HEK293 (cell line): Measurements from ENCODE around the gene MIGA1.

Experiments
- CTCF ChIA-PET: fragments of 350-600 bp; formaldehyde crosslinking; extraction: SDS; loops from one replicate; lab custom pipeline; 2021; ENCODE audit warnings: antibody characterized with exemption; lab: Yijun Ruan, JAX
- POLR2A ChIA-PET: fragments of 300-600 bp; formaldehyde crosslinking; extraction: SDS; loops from one replicate; lab custom pipeline; 2020; ENCODE audit warnings: antibody characterized with exemption, inconsistent platforms; lab: Yijun Ruan, JAX
- H3K27ac ChIP-seq: fragments of 200-500 bp; sonication (Bioruptor generic); 2 replicates; pipeline ENCODE4 v1.5.1; 2014; ENCODE audit warnings: low read depth, low read length, control low read depth, inconsistent platforms; ENCODE audit errors: extremely low read depth
- H3K36me3 ChIP-seq, 2 experiments: fragments of 200-500 bp in 1 of 2; sonication (Bioruptor generic) in 1 of 2; 1 replicate in 1 of 2; 2 replicates in 1 of 2; pipeline ENCODE4 v1.5.1; 2014 to 2017; ENCODE audit warnings: inconsistent platforms in 2 of 2, low read length in 2 of 2; ENCODE audit not compliant: control insufficient read depth in 2 of 2, insufficient read depth in 1 of 2
- H3K4me1 ChIP-seq: fragments of 200-500 bp; sonication (Bioruptor generic); 2 replicates; pipeline ENCODE4 v1.5.1; 2014; ENCODE audit warnings: mild to moderate bottlenecking, low read length, inconsistent platforms; ENCODE audit not compliant: control insufficient read depth, insufficient read depth
- H3K4me3 ChIP-seq: 2 replicates; pipeline ENCODE4 v1.5.1; 2011; ENCODE audit warnings: low read depth, mild to moderate bottlenecking, control low read depth, low read length, moderate library complexity
- H3K9me3 ChIP-seq: fragments of 200-500 bp; sonication (Bioruptor generic); 2 replicates; pipeline ENCODE4 v1.5.1; 2014; ENCODE audit warnings: low read depth, low read length, inconsistent platforms; ENCODE audit not compliant: control insufficient read depth, insufficient read depth
- AEBP2 ChIP-seq: fragments of 450-650 bp; formaldehyde crosslinking; IDR thresholded peaks from 2 replicates; pipeline ENCODE4 v1.5.1; 2016; ENCODE audit warnings: missing biosample characterization, missing genetic modification characterization, borderline replicate concordance
- CTCF ChIP-seq: fragments of 450-650 bp; formaldehyde crosslinking; IDR thresholded peaks from 2 replicates; pipeline ENCODE4 v1.5.1; 2016; ENCODE audit warnings: missing biosample characterization, missing genetic modification characterization
- GLI2 ChIP-seq: fragments of 450-650 bp; formaldehyde crosslinking; IDR thresholded peaks from 2 replicates; pipeline ENCODE4; 2017; ENCODE audit warnings: missing biosample characterization, missing genetic modification characterization, low read depth, borderline replicate concordance
- HOXC10 ChIP-seq: sonication (generic); formaldehyde crosslinking; IDR thresholded peaks from 2 replicates; pipeline ENCODE4 v1.8.1; 2023; ENCODE audit warnings: mild to moderate bottlenecking, missing genetic modification reagents
- HOXD13 ChIP-seq: sonication (generic); formaldehyde crosslinking; IDR thresholded peaks from 2 replicates; pipeline ENCODE4 v1.8.0; 2022; ENCODE audit warnings: missing genetic modification reagents, borderline replicate concordance
- IKZF3 ChIP-seq: fragments of 450-650 bp; IDR thresholded peaks from 2 replicates; pipeline ENCODE4 v1.5.0; 2018; ENCODE audit warnings: missing biosample characterization, mild to moderate bottlenecking, missing genetic modification characterization, moderate library complexity
- YY2 ChIP-seq: fragments of 450-650 bp; formaldehyde crosslinking; IDR thresholded peaks from 2 replicates; pipeline ENCODE4 v1.5.1; 2016; ENCODE audit warnings: missing biosample characterization, missing genetic modification characterization
- ZNF223 ChIP-seq: fragments of 450-650 bp; formaldehyde crosslinking; IDR thresholded peaks from 2 replicates; pipeline ENCODE4 v1.5.1; 2016; ENCODE audit warnings: missing biosample characterization, missing genetic modification characterization
- ZNF292 ChIP-seq: fragments of 450-650 bp; formaldehyde crosslinking; IDR thresholded peaks from 2 replicates; pipeline ENCODE4 v1.5.1; 2016; ENCODE audit warnings: low read depth, missing biosample characterization, missing genetic modification characterization, borderline replicate concordance
- ZNF341 ChIP-seq: fragments of 450-650 bp; formaldehyde crosslinking; IDR thresholded peaks from 2 replicates; pipeline ENCODE4; 2016; ENCODE audit warnings: low read depth, missing biosample characterization, missing genetic modification characterization
- ZNF398 ChIP-seq: fragments of 450-650 bp; formaldehyde crosslinking; IDR thresholded peaks from 2 replicates; pipeline ENCODE4 v1.5.1; 2017; ENCODE audit warnings: missing biosample characterization, missing genetic modification characterization
- ZNF404 ChIP-seq: fragments of 450-650 bp; formaldehyde crosslinking; IDR thresholded peaks from 2 replicates; pipeline ENCODE4 v1.5.1; 2017; ENCODE audit warnings: missing biosample characterization, missing genetic modification characterization
- ZNF514 ChIP-seq: fragments of 450-650 bp; formaldehyde crosslinking; IDR thresholded peaks from 2 replicates; pipeline ENCODE4 v1.5.1; 2016; ENCODE audit warnings: missing biosample characterization, missing genetic modification characterization
- ZNF561 ChIP-seq: fragments of 450-650 bp; IDR thresholded peaks from 2 replicates; pipeline ENCODE4 v1.5.1; 2018; ENCODE audit warnings: missing biosample characterization, missing genetic modification characterization, borderline replicate concordance
- ZNF777 ChIP-seq: fragments of 450-650 bp; formaldehyde crosslinking; IDR thresholded peaks from 2 replicates; pipeline ENCODE4 v1.5.1; 2017; ENCODE audit warnings: missing biosample characterization, missing genetic modification characterization, borderline replicate concordance
- ZNF785 ChIP-seq: fragments of 450-650 bp; formaldehyde crosslinking; IDR thresholded peaks from 2 replicates; pipeline ENCODE4 v1.5.1; 2016; ENCODE audit warnings: missing biosample characterization, missing genetic modification characterization
- ZNF830 ChIP-seq: fragments of 450-650 bp; IDR thresholded peaks from 2 replicates; pipeline ENCODE4 v1.5.0; 2018; ENCODE audit warnings: missing biosample characterization, missing genetic modification characterization, low read depth, mild to moderate bottlenecking, moderate library complexity

MIGA1 gene

GRCh38 chr1:77857552-77857951 is 78.1 kb downstream of the MIGA1 start:
- POLR2A ChIA-PET, result interaction anchor here (0.6 kb wide), 1 partner anchor 31 kb away, joined by 3 read pairs; the partner anchor contains the start of gene NEXN
- no peak overlapping the region for H3K27ac ChIP-seq
- no peak for TF ChIP-seq IKZF3 (tag by site-specific recombination)
- H3K36me3 ChIP-seq, result peaks cover 0 to 5% of the 10 kb centered on the region in 2 experiments; a peak in 1 of 3 replicates
- H3K4me3 ChIP-seq, result no peak overlapping the region
- H3K9me3 ChIP-seq, result no peaks in the 10 kb centered on the region
- H3K4me1 ChIP-seq, result no peaks in the 10 kb centered on the region
- CTCF ChIA-PET, result interaction anchor here (0.6 to 1.1 kb wide), 2 partner anchors 28 to 1026 kb away, joined by 3 to 8 read pairs; no protein-coding TSS in a partner anchor

- POLR2A ChIA-PET, result no interaction called here
- no peak overlapping the region for H3K27ac ChIP-seq
- peaks cover 0 to 11% of the 10 kb centered on the region in 2 experiments; a peak in 1 of 3 replicates for H3K36me3 ChIP-seq
- TF ChIP-seq ZNF404 (tag by site-specific recombination) (no peak), CTCF (tag by site-specific recombination) (0 out of 2 replicates have a peak, but pooled peaks have one; percentile 13)
- CTCF ChIA-PET, result interaction anchor here (1.1 kb wide), 1 partner anchor 26 kb away, joined by 8 read pairs; no protein-coding TSS in a partner anchor
- no peaks in the 10 kb centered on the region for H3K9me3 ChIP-seq
- no peaks in the 10 kb centered on the region for H3K4me1 ChIP-seq
- no peak overlapping the region for H3K4me3 ChIP-seq
These were observed 79.3 kb downstream of the MIGA1 start for GRCh38 chr1:77858725-77859124.

GRCh38 chr1:77859248-77859647 is 79.8 kb downstream of the MIGA1 start:
- TF ChIP-seq AEBP2 (tag by site-specific recombination), result no peak
- no peak for TF ChIP-seq ZNF830 (tag by site-specific recombination)
- TF ChIP-seq ZNF341 (tag by site-specific recombination), result no peak
- no peak for TF ChIP-seq HOXD13 (CRISPR knock-in tag)
- TF ChIP-seq, all 188 proteins: peak for 0
- Histone ChIP-seq H3K27ac (no peak overlapping the region), H3K9me3 (no peaks in the 10 kb centered on the region), H3K36me3 (peaks cover 0 to 11% of the 10 kb centered on the region in 2 experiments; a peak in 1 of 3 replicates), H3K4me3 (no peak overlapping the region), H3K4me1 (no peaks in the 10 kb centered on the region)
- ChIA-PET POLR2A (no interaction called here), CTCF (interaction anchor here (0.6 to 0.7 kb wide), 2 partner anchors 283 to 1027 kb away, joined by 3 read pairs; no protein-coding TSS in a partner anchor)

- Histone ChIP-seq H3K4me1 (no peaks in the 10 kb centered on the region), H3K27ac (no peak overlapping the region), H3K36me3 (peaks cover 8 to 27% of the 10 kb centered on the region in 2 experiments; a peak in 2 of 3 replicates), H3K9me3 (no peaks in the 10 kb centered on the region), H3K4me3 (no peak overlapping the region)
- ChIA-PET CTCF (interaction anchor here (0.6 to 0.7 kb wide), 2 partner anchors 62 to 552 kb away, joined by 3 to 7 read pairs; no protein-coding TSS in a partner anchor), POLR2A (interaction anchor here (0.7 kb wide), 1 partner anchor 20 kb away, joined by 3 read pairs; no protein-coding TSS in a partner anchor)
- TF ChIP-seq ZNF223 (no peak), YY2 (no peak)
These were observed 86.8 kb downstream of the MIGA1 start for GRCh38 chr1:77866296-77866695.

- no peaks in the 10 kb centered on the region for H3K9me3 ChIP-seq
- H3K4me3 ChIP-seq, result no peak overlapping the region
- CTCF ChIA-PET, result interaction anchor here (1.3 kb wide), 1 partner anchor 13 kb away, joined by 4 read pairs; no protein-coding TSS in a partner anchor
- peaks cover 0 to 10% of the 10 kb centered on the region in 2 experiments; a peak in 2 of 3 replicates for H3K36me3 ChIP-seq
- H3K4me1 ChIP-seq, result no peaks in the 10 kb centered on the region
- H3K27ac ChIP-seq, result no peak overlapping the region
- POLR2A ChIA-PET, result no interaction called here
- TF ChIP-seq ZNF514 (tag by site-specific recombination) (no peak), ZNF561 (tag by site-specific recombination) (no peak), HOXC10 (CRISPR knock-in tag) (no peak), ZNF777 (tag by site-specific recombination) (no peak), ZNF785 (tag by site-specific recombination) (no peak), GLI2 (tag by site-specific recombination) (no peak), ZNF292 (tag by site-specific recombination) (no peak), ZNF398 (tag by site-specific recombination) (no peak)
These were observed 93.2 kb downstream of the MIGA1 start for GRCh38 chr1:77872645-77873044.
